GM21723 (cell line): ENCODE measurements around the gene DNAH6.
A peak's percentile ranks its signal among the peaks of the same experiment; 100 is the strongest.
"Not testable (repeated sequence)": the region's sequence is repeated elsewhere in the genome, so short reads cannot be mapped to it uniquely, and the experiment has no call there.

Experiments used
- ATAC-seq: cut with Tn5 transposase; IDR thresholded peaks from one replicate; pipeline ENCODE4 v1.9.1; 2021; ENCODE audit warnings: mild to moderate bottlenecking, moderate library complexity; ENCODE audit not compliant: unreplicated experiment

DNAH6 gene

GRCh38 chr2:84858937-84859336 lies 342.6 kb downstream of the DNAH6 start:
- ATAC-seq: no peak

GRCh38 chr2:84861539-84861938 lies 345.2 kb downstream of the DNAH6 start:
- ATAC-seq: no peak

- no peak for ATAC-seq
These were observed 345.7 kb downstream of the DNAH6 start for GRCh38 chr2:84862006-84862405.

- ATAC-seq: peak; percentile 69
These were observed 349.0 kb downstream of the DNAH6 start for GRCh38 chr2:84865181-84865783.

- no peak for ATAC-seq
These were observed 349.8 kb downstream of the DNAH6 start for GRCh38 chr2:84866122-84866521.

GRCh38 chr2:84868327-84868726 lies 352.0 kb downstream of the DNAH6 start:
- not testable (repeated sequence) for ATAC-seq
